HG03442 (cell line): ENCODE data around the gene RNF225.
A peak's percentile ranks its signal among the peaks of the same experiment; 100 is the strongest.
"Not testable (repeated sequence)": the region's sequence is repeated elsewhere in the genome, so short reads cannot be mapped to it uniquely, and the experiment has no call there.

Experiments used
- ATAC-seq: cut with Tn5 transposase; IDR thresholded peaks from one replicate; pipeline ENCODE4 v1.9.1; 2021; ENCODE audit warnings: mild to moderate bottlenecking, moderate library complexity; ENCODE audit not compliant: unreplicated experiment

The RNF225 gene

GRCh38 chr19:58395220-58395978 is at the start of gene RNF225:
TSS of gene RNF225 (plus strand) at chr19:58395656. CDS start at chr19:58396090, 434 bp downstream.
- no peak for ATAC-seq

GRCh38 chr19:58346961-58347929 is 48.2 kb upstream of the RNF225 start:
- peak; percentile 93 for ATAC-seq

GRCh38 chr19:58348080-58348479 is 47.4 kb upstream of the RNF225 start:
- ATAC-seq = not testable (repeated sequence)

GRCh38 chr19:58349590-58349989 is 45.9 kb upstream of the RNF225 start:
- ATAC-seq = no peak

- ATAC-seq = no peak
These were observed 45.2 kb upstream of the RNF225 start for GRCh38 chr19:58350001-58350861.

GRCh38 chr19:58350871-58351557 is 44.4 kb upstream of the RNF225 start:
- no peak for ATAC-seq

- no peak for ATAC-seq
These were observed 43.9 kb upstream of the RNF225 start for GRCh38 chr19:58351558-58351878.

- no peak for ATAC-seq
These were observed 43.3 kb upstream of the RNF225 start for GRCh38 chr19:58351990-58352755.

- no peak for ATAC-seq
These were observed 42.4 kb upstream of the RNF225 start, which contains the start of gene A1BG for GRCh38 chr19:58352760-58353671. TSS of gene A1BG (minus strand) at chr19:58353492. CDS start at chr19:58353437, 55 bp downstream.

- no peak for ATAC-seq
These were observed 41.6 kb upstream of the RNF225 start for GRCh38 chr19:58353717-58354477.

- ATAC-seq = no peak
These were observed 40.9 kb upstream of the RNF225 start for GRCh38 chr19:58354478-58355030.

- ATAC-seq = no peak
These were observed 40.1 kb upstream of the RNF225 start for GRCh38 chr19:58355215-58355796.

- no peak for ATAC-seq
These were observed 39.3 kb upstream of the RNF225 start for GRCh38 chr19:58355908-58356765.

GRCh38 chr19:58356766-58357480 is 38.5 kb upstream of the RNF225 start:
- ATAC-seq = no peak

GRCh38 chr19:58357481-58358145 is 37.8 kb upstream of the RNF225 start:
- ATAC-seq = no peak
